NCI-H2196 (cell line): ENCODE measurements around the gene DGKA.
"Not testable (repeated sequence)": the region's sequence is repeated elsewhere in the genome, so short reads cannot be mapped to it uniquely, and the experiment has no call there.

Source experiments
- DNase-seq: peaks from one replicate; lab custom pipeline; 2025; ENCODE audit not compliant: unreplicated experiment; lab: John Stamatoyannopoulos, UW

DGKA gene

DNA sequence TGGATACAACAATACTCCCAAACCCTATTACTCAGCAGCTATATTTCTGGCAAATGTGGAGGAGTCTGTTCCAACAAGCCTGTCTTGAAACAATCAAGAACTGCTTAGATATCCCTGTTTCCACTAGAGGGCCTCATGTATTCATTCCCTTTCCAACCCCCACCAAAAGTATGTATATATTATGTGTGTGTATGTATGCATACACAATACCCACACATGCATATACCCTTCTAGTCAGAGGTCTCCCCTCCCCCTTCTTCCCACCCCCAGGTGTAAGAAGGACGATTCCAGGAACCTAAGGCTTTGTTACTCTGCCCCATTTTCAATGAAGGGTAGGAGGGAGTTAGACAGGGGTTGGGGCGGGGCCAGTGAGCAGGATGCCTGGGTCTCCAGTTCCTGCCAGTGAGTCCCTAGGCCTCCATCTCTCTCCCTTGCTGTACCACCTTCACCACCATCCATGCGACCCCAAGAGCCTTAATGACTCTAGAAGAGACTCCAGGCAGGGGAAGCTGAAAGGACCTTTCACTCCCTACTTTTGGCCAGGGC lies at the start of gene DGKA:
TSS of gene DGKA (plus strand) at position 392 of the 546 bp plus-strand sequence. CDS start 5,342 bp downstream, outside the sequence.
- peak; percentile 58 for DNase-seq

DNA sequence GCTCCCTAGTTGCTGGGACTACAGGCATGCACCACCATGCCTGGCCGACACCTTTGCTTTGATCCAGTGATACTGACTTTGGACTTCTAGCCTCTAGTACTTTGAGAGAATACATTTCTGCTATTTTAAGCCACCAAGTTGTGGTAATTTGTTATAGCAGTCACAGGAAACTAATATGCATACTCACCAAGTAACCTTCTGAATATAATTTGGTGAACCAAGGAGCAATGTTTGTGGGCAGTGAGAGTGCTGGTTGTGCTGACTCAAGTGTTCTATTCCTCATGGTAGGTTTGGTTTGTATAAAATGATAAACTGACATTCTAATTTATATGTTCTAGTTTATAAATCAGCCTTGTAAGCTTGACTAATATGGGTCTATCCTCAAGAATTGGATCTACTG lies 45.8 kb upstream of the DGKA start:
- no peak for DNase-seq

DNA sequence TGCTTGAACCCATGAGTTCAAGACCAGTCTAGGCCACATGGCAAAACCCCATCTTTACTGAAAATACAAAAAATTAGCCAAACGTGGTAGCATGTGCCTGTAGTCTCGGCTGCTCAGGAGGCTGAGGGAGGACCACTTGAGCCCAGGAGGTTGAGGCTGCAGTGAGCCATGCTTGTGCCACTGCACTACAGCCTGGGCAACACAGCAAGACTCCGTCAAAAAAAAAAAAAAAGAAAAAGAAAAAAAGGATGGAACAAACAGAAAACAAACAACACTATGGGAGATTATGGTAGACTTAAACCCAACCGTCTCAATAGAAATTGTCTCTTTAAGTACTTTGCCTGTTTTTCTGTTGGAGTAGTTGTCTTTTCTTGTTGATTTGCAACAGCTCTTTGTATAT lies 39.7 kb upstream of the DGKA start:
- DNase-seq, result no peak

DNA sequence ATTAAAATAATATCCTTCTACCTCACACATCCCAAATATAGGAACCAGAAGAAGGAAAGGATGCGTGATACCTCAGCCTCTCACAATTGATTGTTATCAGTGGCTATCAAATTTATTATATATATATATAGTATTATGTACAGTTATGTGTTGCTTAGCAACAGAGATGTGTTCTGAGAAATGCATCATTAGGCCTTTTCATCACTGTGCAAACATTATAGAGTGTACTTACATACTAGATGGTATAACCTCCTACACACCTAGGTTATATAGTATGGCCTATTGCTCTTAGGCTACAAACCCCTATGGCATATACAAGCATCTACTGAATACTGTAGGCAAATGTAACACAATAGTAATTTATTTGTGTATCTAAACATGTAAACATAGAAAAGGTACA lies 37.2 kb upstream of the DGKA start:
- no peak for DNase-seq

DNA sequence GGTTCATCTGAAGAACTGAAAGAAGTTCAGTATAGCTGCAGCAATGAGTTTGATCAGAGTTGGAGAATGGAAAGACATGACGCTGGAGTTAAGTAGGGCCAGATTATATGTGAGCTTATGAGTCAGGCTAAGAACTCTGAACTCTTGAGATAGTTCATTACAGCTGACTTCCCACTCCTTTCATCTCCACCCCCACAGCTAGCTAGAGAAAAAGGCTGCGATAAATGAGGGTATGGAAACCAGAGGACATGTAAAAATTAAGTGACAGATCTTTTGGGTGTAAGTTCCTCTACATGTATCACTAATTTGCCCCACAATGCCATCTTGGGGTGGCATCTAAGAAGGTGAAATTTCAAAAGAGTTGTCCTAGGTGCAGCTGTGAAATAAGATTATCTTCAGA lies 31.9 kb upstream of the DGKA start:
- DNase-seq, result no peak

DNA sequence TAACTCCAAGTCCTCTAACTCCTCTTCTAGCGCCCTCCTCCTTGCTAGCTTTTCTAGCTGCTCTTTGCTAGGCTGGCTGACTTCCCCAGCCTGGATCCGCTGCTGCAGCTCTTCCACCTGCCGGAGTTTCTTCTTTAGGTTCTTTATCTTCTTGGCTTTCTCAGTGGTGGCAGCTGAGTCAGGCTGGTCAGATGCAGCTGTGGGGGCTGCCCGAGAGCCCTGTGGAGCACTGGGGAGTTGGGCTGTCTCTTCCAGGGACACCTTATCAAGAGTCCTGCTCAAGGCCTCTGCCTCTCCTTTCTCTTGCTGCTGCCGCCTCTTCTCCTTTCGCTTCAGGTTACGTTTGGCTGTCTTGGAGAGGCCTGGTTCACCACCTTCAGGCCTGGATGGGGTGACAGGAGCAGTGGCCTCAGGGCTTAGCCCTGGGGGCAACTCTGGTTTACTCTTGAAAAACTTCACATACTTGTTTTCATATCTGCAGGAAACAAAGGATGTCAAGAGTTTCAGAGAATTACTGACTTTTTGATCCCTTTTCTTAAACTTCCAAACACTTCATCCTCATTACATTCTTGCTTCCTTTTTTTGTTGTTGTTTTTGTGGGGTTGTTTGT lies 29.0 kb upstream of the DGKA start:
- no peak for DNase-seq

DNA sequence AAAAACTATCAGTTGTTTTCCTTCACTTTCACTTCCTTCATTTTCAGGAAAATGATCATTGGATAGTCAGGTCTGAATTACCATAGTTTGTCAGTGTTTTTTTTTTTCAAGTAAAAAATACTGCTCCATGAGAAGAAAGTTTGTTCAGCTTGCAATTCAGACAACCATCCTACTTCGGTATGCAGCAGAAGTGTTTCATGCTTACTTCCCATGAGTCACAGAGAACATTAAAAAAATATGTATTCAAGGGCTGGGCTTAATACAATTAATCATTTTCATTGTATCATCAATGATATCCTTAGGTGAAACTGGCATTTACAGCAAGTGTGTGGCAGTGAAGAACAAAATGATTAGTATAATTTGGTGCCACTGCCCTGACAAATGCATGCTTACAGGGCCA lies 24.9 kb upstream of the DGKA start:
- DNase-seq, result no peak

DNA sequence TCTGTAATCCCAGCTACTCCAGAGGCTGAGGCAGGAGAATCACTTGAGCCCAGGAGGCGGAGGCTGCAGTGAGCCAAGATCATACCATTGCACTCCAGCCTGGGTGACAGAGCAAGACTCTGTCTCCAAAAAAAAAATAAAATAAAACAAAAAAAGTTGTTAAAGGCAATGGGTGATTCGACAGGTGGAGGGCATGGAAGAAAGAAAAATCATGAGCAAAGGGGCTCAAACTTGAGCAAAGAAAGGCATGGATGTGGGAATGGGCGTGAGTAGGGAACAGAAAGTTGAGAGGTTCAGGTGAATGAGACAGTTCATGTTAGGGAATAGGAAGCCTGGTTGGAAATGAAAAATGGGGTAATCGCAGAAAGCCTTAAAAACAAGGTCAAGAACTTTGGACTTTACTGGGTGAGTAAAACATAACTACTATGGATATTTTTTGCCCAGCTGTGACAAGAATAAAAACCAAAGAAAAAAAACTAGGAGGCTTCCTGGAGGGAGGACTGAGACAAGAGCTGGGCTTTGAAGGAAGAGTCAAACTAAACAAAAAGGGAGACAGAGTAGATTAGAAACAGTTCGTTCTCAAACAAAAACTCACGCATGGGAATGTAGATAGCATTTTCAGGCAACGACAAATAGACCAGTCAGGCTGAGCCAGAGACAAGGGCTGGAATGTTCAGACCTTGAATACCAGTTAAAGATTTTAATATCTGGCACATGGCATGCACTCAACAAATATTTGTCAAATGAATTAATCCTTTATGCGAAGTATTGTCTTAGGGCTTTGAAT lies 22.0 kb upstream of the DGKA start:
- DNase-seq, result no peak

DNA sequence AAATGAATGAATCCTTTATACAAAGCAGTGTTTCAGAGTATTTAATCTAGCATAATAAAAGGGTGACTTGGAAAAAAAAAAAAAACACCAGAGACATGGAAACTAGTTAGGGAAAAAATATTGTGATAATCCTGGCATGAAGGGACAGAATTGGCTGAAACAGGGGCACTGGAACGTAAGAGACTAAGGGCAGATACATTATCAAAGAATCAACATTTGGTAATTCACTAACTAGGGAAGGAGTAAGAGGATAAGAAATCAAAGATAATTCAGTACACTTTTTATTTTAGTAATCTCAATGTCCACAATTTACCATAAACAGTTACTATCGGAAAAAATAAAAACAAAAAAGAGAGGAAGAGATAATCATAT lies 21.5 kb upstream of the DGKA start:
- DNase-seq, result no peak

DNA sequence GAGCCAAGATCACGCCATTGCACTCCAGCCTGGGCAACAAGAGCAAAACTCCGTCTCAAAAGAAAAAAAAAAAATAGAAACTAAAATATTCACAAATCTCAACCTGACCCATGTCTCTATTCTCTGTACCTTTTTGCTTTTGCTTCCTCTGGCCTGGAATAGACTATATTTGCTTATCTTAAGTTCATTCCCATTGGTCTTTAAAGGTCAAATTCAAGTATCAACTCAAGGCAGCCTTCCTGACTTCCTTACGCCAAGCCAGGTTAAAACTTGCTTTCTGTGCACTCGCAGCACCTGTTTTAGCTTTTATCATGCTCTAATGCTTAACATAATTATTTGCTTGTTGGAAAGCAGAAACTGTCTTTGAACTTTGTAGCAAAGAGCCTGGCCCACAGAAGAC lies 18.1 kb upstream of the DGKA start:
- no peak for DNase-seq

DNA sequence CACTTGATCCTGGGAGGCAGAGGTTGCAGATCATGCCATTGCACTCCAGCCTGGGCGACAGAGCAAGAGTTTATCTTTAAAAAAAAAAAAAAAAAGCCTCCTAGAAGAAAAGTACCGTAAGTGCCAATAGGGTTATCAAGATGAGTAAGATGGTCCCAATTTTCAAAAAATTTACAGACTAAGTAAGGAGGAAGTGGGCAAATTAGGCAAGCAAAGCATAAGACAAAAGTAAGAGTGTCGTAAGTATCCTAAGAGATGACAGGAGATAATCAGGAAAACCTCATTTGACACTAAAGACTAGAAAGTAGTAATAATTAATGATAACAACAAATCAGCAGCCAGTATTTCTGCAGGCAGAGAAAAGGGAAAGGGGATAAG lies 15.5 kb upstream of the DGKA start:
- DNase-seq, result no peak

DNA sequence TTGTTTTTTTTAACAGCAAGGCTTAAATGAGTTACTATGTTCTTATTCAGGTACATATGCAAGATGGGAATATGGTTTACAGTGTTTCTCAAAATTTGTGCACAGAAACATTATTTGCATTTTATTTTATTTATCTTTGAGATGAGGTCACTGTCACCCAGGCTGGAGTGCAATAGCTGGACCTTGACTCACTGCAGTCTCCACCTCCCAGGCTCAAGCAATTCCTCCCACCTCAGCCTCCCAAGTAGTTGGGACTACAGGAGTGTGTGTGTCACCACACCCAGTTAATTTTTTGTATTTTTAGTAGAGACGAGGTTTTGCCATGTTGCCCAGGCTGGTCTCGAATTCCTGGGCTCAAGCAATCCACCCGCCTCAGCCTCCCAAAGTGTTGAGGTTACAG lies 11.9 kb upstream of the DGKA start:
- not testable (repeated sequence) for DNase-seq

DNA sequence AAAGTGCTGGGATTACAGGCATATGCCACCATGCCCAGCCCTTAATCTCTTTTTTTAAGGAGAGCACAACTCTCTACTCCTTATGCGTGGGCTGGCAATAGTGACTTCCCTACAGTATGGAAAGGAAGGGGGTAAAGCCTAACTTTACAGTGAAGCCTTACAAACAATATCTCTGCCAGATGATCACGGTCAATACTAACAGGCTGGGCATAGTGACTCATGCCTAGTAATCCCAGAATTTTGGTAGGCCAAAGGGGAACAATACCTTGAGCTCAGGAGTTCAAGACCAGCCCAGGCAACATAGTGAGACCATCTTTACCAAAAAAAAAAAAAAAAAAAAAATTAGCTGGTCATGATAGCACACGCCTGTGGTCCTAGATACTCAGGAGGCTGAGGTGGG lies 8.8 kb upstream of the DGKA start:
- no peak for DNase-seq

DNA sequence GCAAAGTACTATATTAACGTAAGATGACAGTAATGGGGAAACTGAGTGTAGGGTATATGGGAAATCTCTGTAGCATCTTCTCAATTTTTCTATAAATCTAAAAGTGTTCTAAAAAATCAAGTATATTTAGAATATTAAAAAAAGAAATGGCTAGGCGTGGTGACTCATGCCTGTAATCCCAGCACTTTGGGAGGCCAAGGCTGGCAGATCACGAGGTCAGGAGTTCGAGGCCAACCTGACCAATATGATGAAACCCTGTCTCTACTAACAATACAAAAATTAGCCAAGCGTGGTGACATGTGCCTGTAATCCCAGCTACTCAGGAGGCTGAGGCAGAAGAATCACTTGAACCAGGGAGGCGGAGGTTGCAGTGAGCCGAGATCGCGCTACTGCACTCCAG lies 7.3 kb upstream of the DGKA start:
- DNase-seq, result not testable (repeated sequence)

DNA sequence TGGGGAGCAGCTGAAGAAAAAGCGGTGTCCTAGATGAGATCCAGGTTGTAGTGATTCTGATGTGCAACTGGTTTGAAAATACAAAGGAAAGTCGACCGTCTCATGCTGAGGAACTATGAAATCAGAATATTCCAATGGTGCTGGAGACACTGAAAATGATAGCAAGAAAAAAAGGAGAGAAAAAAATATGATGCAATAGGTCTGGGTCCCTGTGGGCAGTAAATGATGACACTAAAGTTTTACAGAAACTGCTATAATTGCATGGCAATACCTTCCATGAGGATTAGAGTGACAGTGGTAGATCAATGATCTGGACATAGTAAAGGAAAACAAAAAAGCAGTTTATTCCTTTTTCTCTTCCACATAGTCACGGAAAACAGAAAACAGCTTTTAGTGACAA lies 5.6 kb upstream of the DGKA start:
- no peak for DNase-seq

DNA sequence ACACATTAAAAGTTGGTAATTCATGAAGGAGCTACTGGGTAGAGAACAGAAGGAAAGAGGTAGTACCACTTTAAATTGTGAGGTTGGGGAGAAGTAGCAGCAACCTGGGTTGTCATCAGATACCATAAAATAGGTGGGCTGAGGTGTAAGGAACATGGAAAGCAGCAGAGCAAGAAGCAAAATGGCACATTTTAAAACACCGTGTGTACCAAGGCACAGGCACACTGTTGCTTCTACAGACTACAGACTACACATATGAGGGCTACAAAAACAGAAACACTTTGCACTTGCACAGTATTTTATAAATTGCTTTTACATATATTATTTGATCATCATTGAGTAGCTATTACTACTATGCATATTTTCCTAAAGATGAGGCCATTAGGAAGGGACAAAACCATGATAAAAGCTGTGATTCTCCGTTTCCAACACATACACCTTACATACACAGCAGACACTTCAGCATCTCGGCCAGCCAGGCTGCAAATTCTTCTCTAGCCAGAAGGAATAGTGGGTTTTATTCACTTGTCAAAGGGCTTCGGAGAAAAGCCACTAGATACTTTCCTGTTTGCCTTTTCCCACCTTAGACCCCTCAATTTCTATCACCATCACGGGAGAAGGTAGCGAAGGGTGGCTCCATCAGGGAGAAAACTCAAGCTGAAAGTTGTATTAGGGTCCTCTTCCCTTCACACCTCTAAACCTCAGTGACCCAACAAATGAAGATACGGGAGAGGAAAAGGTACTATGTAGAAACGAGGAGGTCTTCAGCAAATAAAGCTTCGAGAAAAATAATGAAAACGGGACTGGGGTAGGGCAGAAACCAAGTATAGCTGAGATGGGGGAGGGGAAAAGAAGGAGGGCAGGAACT lies 4.9 kb upstream of the DGKA start:
- peak; percentile 49 for DNase-seq

DNA sequence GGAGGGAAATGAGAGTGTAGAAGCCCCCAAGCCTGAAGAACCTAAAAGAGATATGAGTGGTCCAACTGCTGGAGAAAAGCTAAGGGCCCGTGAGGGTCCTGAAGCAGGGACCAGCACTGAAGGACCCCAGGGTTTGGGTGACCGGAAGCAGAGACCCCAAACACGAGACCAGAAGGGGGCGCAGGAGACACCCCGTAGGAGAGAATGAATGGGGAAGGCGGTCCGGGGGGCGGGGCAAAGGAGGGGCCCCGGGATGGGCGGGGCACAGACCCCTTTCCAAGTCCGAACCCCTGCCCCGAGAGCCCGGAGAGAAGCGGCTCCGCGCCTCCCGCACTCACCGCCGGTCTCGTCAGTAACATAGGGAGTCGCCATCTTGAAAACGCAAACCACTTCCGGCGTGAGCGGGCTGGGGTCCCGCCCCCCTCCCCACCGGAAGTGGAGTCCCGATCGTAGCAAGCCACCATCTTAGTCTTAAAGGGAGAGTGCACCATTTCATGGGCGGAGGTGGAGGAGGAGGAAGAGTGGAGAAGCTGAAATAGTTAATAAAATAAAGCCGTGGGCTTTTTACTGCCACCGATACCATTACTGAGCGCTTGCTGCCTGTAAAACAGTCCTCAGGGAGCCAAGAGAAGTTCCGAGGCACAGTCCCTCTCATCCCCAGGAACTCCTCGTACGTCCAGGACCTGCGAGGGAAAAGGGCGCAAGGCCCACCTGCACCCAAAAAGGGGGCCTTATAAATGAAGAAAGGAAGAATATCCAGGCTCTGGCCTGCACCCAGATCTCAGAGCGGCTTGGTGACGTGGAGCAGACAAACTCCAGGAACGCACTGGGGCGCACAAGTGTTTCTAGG lies 4.0 kb upstream of the DGKA start:
- DNase-seq, result peak; percentile 90

DNA sequence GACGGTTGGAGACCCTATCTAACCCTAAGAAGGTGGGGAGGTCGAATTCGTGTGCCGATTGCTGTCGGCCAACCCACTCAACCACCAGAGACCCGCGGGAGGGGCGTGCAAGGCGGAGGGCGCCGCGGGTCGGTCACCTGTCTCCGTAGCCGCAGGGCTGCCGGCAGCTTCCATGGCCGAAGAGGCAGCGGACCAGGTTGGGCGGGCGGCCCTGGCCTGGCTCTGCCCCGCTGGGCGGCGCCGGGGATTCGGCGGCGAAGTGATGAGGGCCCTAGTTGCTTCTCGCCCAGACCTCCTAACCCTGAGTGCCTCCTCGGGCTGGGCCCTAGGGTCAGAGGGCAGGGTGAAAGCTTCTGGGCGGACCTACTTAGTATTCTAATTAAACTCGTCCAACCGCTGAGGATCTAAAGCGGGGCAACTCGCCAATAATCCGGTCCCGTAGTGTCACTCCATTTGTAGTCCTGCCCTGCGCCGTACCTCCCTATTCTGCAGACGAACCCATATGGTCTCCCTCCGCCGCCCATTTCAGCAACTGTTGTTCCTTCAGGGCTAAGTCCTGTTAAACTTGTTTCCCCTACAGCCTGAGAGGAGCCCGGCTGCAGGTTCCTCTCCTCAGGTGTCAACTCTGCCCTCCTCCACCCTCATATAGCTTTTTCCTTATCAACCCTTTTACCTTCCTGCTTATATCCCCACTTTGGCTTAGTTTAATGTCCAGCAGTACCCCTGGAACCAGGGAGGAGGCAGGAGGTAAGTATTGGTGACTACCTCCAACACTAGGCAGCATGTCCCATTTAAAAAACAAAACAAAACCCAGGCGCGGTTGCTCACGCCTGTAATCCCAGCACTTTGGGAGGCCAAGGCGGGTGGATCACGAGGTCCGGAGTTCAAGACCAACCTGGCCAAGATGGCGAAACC lies 3.1 kb upstream of the DGKA start, which contains the start of gene PYM1:
TSS of gene PYM1 (minus strand) at position 307 of the 915 bp plus-strand sequence. CDS start at position 174, 133 bp downstream.
- peak; percentile 65 for DNase-seq

DNA sequence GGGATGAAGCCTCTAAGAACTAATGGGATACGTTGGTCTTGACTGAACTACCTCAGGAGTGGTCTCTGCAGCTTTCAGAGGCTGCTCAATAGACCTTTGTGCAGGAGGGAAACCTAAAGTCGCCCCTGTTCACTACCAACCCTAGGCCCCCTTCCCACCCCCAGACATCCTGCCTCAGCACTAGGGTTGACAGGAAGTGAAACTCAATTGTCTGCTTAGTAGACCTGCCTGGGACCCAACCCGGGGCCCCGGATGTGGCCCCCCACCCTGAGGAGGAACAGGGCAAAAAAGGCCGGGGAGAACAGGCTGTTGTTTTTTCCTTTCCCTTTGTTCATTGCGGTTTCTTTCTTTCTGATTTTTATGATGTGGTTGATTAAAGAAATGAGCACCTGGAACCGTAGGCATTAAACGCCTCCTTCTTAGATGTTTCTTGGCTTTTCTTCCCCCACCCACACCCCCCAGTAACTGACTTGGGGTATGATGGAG lies 1.6 kb upstream of the DGKA start:
- DNase-seq, result no peak
